ENCODE results near the gene MOGAT1. TPM values are rescaled to one million over a fixed set of nuclear protein-coding genes. Genes with fewer than 3 reads are reported as not detected.

Gene MOGAT1
- total and polyA plus RNA-seq, 2 experiments from 2014 or later = not detected

- H3K9me3 ChIP-seq (ENCODE audit: low read depth) = no peaks in the 10 kb centered on the region
- H3K27me3 ChIP-seq = no peaks in the 10 kb centered on the region
- peak in 1 of 2 donors; percentile 4 for DNase-seq (ENCODE audit: low read depth in 1 of 2, low spot score in 1 of 2)
- H3K4me3 ChIP-seq = no peak overlapping the region
- H3K36me3 ChIP-seq = no peaks in the 10 kb centered on the region
- H3K4me1 ChIP-seq (ENCODE audit: low read depth) = peaks cover 5% of the 10 kb centered on the region
- no peak overlapping the region for H3K27ac ChIP-seq
- TF ChIP-seq CTCF (IDR thresholded peaks at IDR 0.05; ENCODE audit: low read depth, low read length) = no peak
Observed at GRCh38 chr2:222707102-222707688, 35.7 kb downstream of the MOGAT1 start.

- Histone ChIP-seq H3K36me3 (no peaks in the 10 kb centered on the region), H3K9me3 (ENCODE audit: low read depth) (no peaks in the 10 kb centered on the region), H3K27ac (no peak overlapping the region), H3K27me3 (no peaks in the 10 kb centered on the region), H3K4me3 (no peak overlapping the region), H3K4me1 (ENCODE audit: low read depth) (peaks cover 5% of the 10 kb centered on the region)
- no peak for TF ChIP-seq CTCF (IDR thresholded peaks at IDR 0.05; ENCODE audit: low read depth, low read length)
- peak in 1 of 2 donors; percentile 14 for DNase-seq (ENCODE audit: low read depth in 1 of 2, low spot score in 1 of 2)
Observed at GRCh38 chr2:222707689-222708273, 36.3 kb downstream of the MOGAT1 start.

GRCh38 chr2:222708274-222708710, 36.8 kb downstream of the MOGAT1 start:
- Histone ChIP-seq H3K27ac (no peak overlapping the region), H3K27me3 (no peaks in the 10 kb centered on the region)
- peak; percentile 88 for TF ChIP-seq CTCF (IDR thresholded peaks at IDR 0.05; ENCODE audit: low read depth, low read length)

GRCh38 chr2:222709191-222709891, 37.9 kb downstream of the MOGAT1 start:
- Histone ChIP-seq H3K9me3 (ENCODE audit: low read depth) (no peaks in the 10 kb centered on the region), H3K27ac (peak overlapping the region; percentile 58), H3K4me1 (ENCODE audit: low read depth) (peaks cover 8% of the 10 kb centered on the region), H3K27me3 (no peaks in the 10 kb centered on the region), H3K36me3 (no peaks in the 10 kb centered on the region), H3K4me3 (no peak overlapping the region)
- peak; percentile 43 to 99 for DNase-seq (ENCODE audit: low read depth in 1 of 2, low spot score in 1 of 2)
- TF ChIP-seq CTCF (IDR thresholded peaks at IDR 0.05; ENCODE audit: low read depth, low read length) = no peak

More at GRCh38 chr2:222708274-222708710, 36.8 kb downstream of the MOGAT1 start:
- peak; percentile 77 to 84 for DNase-seq (ENCODE audit: low read depth in 1 of 2, low spot score in 1 of 2)
- no peaks in the 10 kb centered on the region for H3K9me3 ChIP-seq (ENCODE audit: low read depth)
- peaks cover 5% of the 10 kb centered on the region for H3K4me1 ChIP-seq (ENCODE audit: low read depth)
- no peaks in the 10 kb centered on the region for H3K36me3 ChIP-seq
- no peak overlapping the region for H3K4me3 ChIP-seq

- Histone ChIP-seq H3K27me3 (no peaks in the 10 kb centered on the region), H3K9me3 (ENCODE audit: low read depth) (no peaks in the 10 kb centered on the region), H3K4me3 (no peak overlapping the region), H3K36me3 (no peaks in the 10 kb centered on the region), H3K27ac (no peak overlapping the region), H3K4me1 (ENCODE audit: low read depth) (peaks cover 15% of the 10 kb centered on the region)
- no peak for TF ChIP-seq CTCF (IDR thresholded peaks at IDR 0.05; ENCODE audit: low read depth, low read length)
- DNase-seq (ENCODE audit: low read depth in 1 of 2, low spot score in 1 of 2) = no peak
Observed at GRCh38 chr2:222710736-222711135, 39.3 kb downstream of the MOGAT1 start.
